ENCODE results near the gene MAP3K10.

Gene MAP3K10

DNA sequence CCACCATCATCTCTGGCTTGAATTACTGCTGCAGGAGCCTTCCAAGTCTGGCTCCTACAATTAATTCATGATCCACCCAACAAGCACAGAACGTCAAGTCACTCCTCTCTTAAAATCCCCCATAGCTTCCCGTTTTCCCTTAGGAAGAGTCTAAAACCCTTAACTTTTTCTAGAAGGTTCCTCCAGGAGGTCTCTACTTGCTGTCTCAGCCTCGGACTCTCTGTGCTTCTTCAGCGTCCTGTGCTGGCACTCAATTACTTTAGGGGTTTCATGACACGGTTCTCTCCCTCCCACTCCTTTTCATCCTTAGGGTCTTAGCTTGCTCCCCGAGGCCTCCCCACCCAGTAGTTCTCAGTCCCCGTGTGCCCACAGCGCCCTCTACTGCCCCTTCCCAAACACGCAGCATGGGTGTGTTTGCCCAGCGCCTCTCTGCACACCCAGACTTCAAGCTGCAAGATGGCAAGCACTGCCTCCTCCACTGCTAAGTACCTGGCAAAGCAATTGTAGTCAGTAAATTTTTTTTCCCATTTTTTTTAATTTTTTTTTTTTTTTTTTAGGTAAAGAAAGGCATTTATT is 25.8 kb upstream of the MAP3K10 start (continued):
- TF ChIP-seq SALL2 (tag by site-specific recombination; IDR thresholded peaks at IDR 0.05; ENCODE audit: borderline replicate concordance) (no peak), ZNF777 (tag by site-specific recombination; IDR thresholded peaks at IDR 0.05; ENCODE audit: borderline replicate concordance) (no peak), ZBTB20 (tag by site-specific recombination; IDR thresholded peaks at IDR 0.05) (no peak), ZNF768 (tag by site-specific recombination; IDR thresholded peaks at IDR 0.05) (no peak), ZFP69B (tag by site-specific recombination; IDR thresholded peaks at IDR 0.05) (no peak), TCF7L2 (IDR thresholded peaks at IDR 0.05; ENCODE audit: borderline replicate concordance, low read depth, low read length) (no peak), ZNF707 (tag by site-specific recombination; IDR thresholded peaks at IDR 0.05) (no peak), ZNF175 (tag by site-specific recombination; IDR thresholded peaks at IDR 0.05) (no peak), ZNF140 (tag by site-specific recombination; IDR thresholded peaks at IDR 0.05) (no peak), ZNF155 (tag by site-specific recombination; IDR thresholded peaks at IDR 0.05) (no peak), SP7 (tag by site-specific recombination; IDR thresholded peaks at IDR 0.05) (0 out of 2 replicates have a peak, but pooled peaks have one; percentile 14), ZNF2 (tag by site-specific recombination; IDR thresholded peaks at IDR 0.05) (peak; percentile 96), ZSCAN30 (tag by site-specific recombination; IDR thresholded peaks at IDR 0.05) (no peak), MYNN (tag by site-specific recombination; IDR thresholded peaks at IDR 0.05; ENCODE audit: borderline replicate concordance) (no peak), ZNF324 (tag by site-specific recombination; IDR thresholded peaks at IDR 0.05) (no peak), KLF9 (tag by site-specific recombination; IDR thresholded peaks at IDR 0.05; ENCODE audit: low read depth) (peak; percentile 45; the same call in 1 of the 2 replicates), ZNF654 (tag by site-specific recombination; IDR thresholded peaks at IDR 0.05; ENCODE audit: low read depth) (peak; percentile 98), ZNF585B (tag by site-specific recombination; IDR thresholded peaks at IDR 0.05) (no peak), ZNF658 (tag by site-specific recombination; IDR thresholded peaks at IDR 0.05) (no peak), HOXC10 (CRISPR knock-in tag; IDR thresholded peaks at IDR 0.05) (no peak), HOXD13 (CRISPR knock-in tag; IDR thresholded peaks at IDR 0.05; ENCODE audit: borderline replicate concordance) (no peak), ZBTB17 (tag by site-specific recombination; IDR thresholded peaks at IDR 0.05) (peak; percentile 40; the same call in 1 of the 2 replicates), ZNF830 (tag by site-specific recombination; IDR thresholded peaks at IDR 0.05; ENCODE audit: low read depth) (no peak), ZNF76 (tag by site-specific recombination; IDR thresholded peaks at IDR 0.05; ENCODE audit: borderline replicate concordance, low read depth) (no peak), BCL11B (tag by site-specific recombination; IDR thresholded peaks at IDR 0.05; ENCODE audit: low read depth) (no peak), SP2 (tag by site-specific recombination; IDR thresholded peaks at IDR 0.05) (no peak), ZFP3 (tag by site-specific recombination; IDR thresholded peaks at IDR 0.05; ENCODE audit: low read depth) (no peak)
- TF ChIP-seq, protein P1, sequence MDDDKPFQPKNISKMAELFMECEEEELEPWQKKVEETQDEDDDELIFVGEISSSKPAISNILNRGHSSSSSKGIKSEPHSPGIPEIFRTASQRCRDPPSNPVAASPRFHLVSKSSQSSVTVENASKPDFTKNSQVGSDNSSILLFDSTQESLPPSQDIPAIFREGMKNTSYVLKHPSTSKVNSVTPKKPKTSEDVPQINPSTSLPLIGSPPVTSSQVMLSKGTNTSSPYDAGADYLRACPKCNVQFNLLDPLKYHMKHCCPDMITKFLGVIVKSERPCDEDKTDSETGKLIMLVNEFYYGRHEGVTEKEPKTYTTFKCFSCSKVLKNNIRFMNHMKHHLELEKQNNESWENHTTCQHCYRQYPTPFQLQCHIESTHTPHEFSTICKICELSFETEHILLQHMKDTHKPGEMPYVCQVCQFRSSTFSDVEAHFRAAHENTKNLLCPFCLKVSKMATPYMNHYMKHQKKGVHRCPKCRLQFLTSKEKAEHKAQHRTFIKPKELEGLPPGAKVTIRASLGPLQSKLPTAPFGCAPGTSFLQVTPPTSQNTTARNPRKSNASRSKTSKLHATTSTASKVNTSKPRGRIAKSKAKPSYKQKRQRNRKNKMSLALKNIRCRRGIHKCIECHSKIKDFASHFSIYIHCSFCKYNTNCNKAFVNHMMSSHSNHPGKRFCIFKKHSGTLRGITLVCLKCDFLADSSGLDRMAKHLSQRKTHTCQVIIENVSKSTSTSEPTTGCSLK (tag by site-specific recombination; IDR thresholded peaks at IDR 0.05) = no peak
- TF ChIP-seq, protein P2, sequence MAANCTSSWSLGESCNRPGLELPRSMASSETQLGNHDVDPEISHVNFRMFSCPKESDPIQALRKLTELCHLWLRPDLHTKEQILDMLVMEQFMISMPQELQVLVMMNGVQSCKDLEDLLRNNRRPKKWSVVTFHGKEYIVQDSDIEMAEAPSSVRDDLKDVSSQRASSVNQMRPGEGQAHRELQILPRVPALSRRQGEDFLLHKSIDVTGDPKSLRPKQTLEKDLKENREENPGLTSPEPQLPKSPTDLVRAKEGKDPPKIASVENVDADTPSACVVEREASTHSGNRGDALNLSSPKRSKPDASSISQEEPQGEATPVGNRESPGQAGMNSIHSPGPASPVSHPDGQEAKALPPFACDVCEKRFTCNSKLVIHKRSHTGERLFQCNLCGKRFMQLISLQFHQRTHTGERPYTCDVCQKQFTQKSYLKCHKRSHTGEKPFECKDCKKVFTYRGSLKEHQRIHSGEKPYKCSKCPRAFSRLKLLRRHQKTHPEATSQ (tag by site-specific recombination; IDR thresholded peaks at IDR 0.05) = no peak
- TF ChIP-seq, protein P3, sequence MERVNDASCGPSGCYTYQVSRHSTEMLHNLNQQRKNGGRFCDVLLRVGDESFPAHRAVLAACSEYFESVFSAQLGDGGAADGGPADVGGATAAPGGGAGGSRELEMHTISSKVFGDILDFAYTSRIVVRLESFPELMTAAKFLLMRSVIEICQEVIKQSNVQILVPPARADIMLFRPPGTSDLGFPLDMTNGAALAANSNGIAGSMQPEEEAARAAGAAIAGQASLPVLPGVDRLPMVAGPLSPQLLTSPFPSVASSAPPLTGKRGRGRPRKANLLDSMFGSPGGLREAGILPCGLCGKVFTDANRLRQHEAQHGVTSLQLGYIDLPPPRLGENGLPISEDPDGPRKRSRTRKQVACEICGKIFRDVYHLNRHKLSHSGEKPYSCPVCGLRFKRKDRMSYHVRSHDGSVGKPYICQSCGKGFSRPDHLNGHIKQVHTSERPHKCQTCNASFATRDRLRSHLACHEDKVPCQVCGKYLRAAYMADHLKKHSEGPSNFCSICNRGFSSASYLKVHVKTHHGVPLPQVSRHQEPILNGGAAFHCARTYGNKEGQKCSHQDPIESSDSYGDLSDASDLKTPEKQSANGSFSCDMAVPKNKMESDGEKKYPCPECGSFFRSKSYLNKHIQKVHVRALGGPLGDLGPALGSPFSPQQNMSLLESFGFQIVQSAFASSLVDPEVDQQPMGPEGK (tag by site-specific recombination; IDR thresholded peaks at IDR 0.05) = peak; percentile 70
- TF ChIP-seq, protein P4, sequence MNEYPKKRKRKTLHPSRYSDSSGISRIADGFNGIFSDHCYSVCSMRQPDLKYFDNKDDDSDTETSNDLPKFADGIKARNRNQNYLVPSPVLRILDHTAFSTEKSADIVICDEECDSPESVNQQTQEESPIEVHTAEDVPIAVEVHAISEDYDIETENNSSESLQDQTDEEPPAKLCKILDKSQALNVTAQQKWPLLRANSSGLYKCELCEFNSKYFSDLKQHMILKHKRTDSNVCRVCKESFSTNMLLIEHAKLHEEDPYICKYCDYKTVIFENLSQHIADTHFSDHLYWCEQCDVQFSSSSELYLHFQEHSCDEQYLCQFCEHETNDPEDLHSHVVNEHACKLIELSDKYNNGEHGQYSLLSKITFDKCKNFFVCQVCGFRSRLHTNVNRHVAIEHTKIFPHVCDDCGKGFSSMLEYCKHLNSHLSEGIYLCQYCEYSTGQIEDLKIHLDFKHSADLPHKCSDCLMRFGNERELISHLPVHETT (tag by site-specific recombination; IDR thresholded peaks at IDR 0.05) = no peak
- TF ChIP-seq, protein P5, sequence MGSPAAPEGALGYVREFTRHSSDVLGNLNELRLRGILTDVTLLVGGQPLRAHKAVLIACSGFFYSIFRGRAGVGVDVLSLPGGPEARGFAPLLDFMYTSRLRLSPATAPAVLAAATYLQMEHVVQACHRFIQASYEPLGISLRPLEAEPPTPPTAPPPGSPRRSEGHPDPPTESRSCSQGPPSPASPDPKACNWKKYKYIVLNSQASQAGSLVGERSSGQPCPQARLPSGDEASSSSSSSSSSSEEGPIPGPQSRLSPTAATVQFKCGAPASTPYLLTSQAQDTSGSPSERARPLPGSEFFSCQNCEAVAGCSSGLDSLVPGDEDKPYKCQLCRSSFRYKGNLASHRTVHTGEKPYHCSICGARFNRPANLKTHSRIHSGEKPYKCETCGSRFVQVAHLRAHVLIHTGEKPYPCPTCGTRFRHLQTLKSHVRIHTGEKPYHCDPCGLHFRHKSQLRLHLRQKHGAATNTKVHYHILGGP (tag by site-specific recombination; IDR thresholded peaks at IDR 0.05) = 0 out of 2 replicates have a peak, but pooled peaks have one; percentile 5
- TF ChIP-seq, protein P6, sequence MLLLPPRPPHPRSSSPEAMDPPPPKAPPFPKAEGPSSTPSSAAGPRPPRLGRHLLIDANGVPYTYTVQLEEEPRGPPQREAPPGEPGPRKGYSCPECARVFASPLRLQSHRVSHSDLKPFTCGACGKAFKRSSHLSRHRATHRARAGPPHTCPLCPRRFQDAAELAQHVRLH (tag by site-specific recombination; IDR thresholded peaks at IDR 0.05) = peak; percentile 72; the same call in 1 of the 2 replicates
